ENCODE data around the gene SEL1L3.

The SEL1L3 gene

GRCh38 chr4:25783943-25784342, 78.8 kb downstream of the SEL1L3 start:
- no peak for DNase-seq

GRCh38 chr4:25783126-25783525, 79.7 kb downstream of the SEL1L3 start:
- no peak for DNase-seq

GRCh38 chr4:25782482-25782881, 80.3 kb downstream of the SEL1L3 start:
- no peak for DNase-seq

GRCh38 chr4:25779021-25779420, 83.8 kb downstream of the SEL1L3 start:
- no peak for DNase-seq

GRCh38 chr4:25776795-25777194, 86.0 kb downstream of the SEL1L3 start:
- no peak for DNase-seq

- DNase-seq, result no peak
Observed at GRCh38 chr4:25775166-25775565, 87.6 kb downstream of the SEL1L3 start.

- DNase-seq, result no peak
Observed at GRCh38 chr4:25773358-25773757, 89.4 kb downstream of the SEL1L3 start.

- no peak for DNase-seq
Observed at GRCh38 chr4:25771672-25772071, 91.1 kb downstream of the SEL1L3 start.

GRCh38 chr4:25770847-25771246, 91.9 kb downstream of the SEL1L3 start:
- no peak for DNase-seq

- DNase-seq, result no peak
Observed at GRCh38 chr4:25769251-25769650, 93.5 kb downstream of the SEL1L3 start.

GRCh38 chr4:25767877-25768725, 94.7 kb downstream of the SEL1L3 start:
- peak; percentile 38 for DNase-seq

GRCh38 chr4:25760518-25761157, 102.2 kb downstream of the SEL1L3 start:
- DNase-seq, result no peak

- no peak for DNase-seq
Observed at GRCh38 chr4:25760048-25760447, 102.7 kb downstream of the SEL1L3 start.

- no peak for DNase-seq
Observed at GRCh38 chr4:25759101-25759500, 103.7 kb downstream of the SEL1L3 start.

GRCh38 chr4:25757452-25757851, 105.3 kb downstream of the SEL1L3 start:
- DNase-seq, result no peak

GRCh38 chr4:25756503-25756902, 106.3 kb downstream of the SEL1L3 start:
- DNase-seq, result no peak

- DNase-seq, result no peak
Observed at GRCh38 chr4:25755911-25756310, 106.9 kb downstream of the SEL1L3 start.

GRCh38 chr4:25753239-25753638, 109.5 kb downstream of the SEL1L3 start:
- DNase-seq, result no peak

GRCh38 chr4:25750874-25751273, 111.9 kb downstream of the SEL1L3 start:
- DNase-seq, result no peak

- no peak for DNase-seq
Observed at GRCh38 chr4:25749150-25749794, 113.5 kb downstream of the SEL1L3 start.

GRCh38 chr4:25743971-25744370, 118.8 kb downstream of the SEL1L3 start:
- no peak for DNase-seq

- no peak for DNase-seq
Observed at GRCh38 chr4:25729564-25729963, 133.2 kb downstream of the SEL1L3 start.

- no peak for DNase-seq
Observed at GRCh38 chr4:25728886-25729285, 133.9 kb downstream of the SEL1L3 start.

Measured in NCI-H1436 (cell line).